Lung microvascular endothelial cell (primary cell): Measurements from ENCODE around the gene AURKA. TPM values are rescaled to one million over a fixed set of nuclear protein-coding genes. Genes with fewer than 3 reads are reported as not detected.

Source experiments
- DNase-seq, 2 donors: peaks; one replicate each; pipeline versions ENCODE4 v3.0.0 to v3.0.0-alpha.2; 2010; ENCODE audit warnings: low read depth in 2 of 2
- total RNA-seq: library from RNA; depleted of rRNA; stranded (reverse); fragments of >200 nt; gene quantifications from 2 replicates; pipeline ENCODE4 v1.2.1, GENCODE V29; 2014

AURKA gene
- total RNA-seq: 3.8 and 17.9 TPM in 2 replicates

DNA sequence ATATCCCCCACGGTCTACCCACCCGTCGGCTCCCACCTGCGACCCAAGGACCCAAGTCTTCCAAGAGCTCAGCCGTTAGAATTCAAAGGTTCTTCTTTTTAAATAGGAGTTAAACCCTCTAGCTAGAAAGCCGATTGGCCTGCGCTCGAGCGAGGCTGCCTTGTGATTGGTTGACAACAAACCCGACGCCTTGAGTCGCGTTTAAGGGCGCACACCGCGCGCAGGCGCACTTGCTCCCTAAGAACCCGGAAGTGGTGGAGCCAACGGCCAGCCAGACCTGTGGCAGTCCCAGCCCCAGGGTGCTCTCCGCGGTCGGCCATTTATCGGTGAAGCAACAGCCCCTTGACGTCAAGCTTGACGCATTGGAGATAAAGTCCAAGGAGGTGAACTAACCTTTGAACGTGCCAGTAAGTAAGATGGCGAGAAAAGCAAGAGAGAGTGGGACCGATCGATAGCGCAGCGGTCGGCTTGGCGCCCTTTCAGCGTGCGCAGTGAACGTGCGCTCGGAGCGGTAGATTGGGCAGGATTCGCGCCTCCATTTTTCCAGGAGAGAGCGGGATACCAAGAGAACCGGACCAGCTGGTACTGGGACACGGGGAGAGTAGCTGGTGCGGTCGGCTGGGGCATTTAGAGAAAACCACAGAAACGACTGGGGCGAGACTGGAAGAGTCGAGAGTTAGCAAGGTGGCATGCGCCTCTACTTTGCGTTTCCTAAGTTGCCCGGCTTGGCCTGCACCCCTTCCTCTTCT, at the start of gene AURKA, which contains the start of gene CSTF1:
TSS of gene AURKA (minus strand) at position 84 of the 749 bp plus-strand sequence. CDS start 4,018 bp downstream, outside the sequence.
TSS of gene CSTF1 (plus strand) at position 514 of the 749 bp plus-strand sequence. CDS start 2,908 bp downstream, outside the sequence.
- peak; percentile 100 for DNase-seq

DNA sequence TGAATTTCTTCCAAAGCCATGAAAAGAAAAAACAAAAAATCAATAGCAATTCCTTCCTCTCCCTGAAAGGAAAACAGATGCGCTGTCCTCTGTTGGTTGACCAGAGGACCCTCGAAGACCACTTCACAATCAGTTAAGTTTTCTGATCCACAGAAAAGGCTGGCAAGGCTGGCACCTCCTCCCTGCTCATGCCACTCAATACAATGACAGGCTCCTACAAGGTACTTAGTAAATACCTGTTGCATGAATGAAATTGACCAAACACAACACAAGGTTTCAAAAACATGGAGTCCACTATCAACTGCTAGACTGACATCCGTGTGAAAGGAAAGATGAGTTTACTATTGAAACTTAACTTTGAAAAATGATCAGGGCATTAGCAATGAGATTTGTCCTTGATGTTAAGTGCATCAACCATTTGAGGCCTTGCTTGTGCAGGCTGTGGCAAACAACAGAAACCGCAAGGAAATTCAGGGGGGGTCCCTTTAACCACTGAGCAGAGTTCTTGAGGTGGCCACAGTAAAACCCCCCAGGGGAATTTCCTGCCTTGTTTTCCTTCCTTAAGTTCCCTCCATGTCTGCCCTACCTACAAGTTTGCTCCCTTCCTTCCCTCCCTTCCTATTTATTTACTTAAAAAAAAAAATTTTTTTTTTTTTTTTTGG, 48.5 kb upstream of the AURKA start:
- no peak for DNase-seq

DNA sequence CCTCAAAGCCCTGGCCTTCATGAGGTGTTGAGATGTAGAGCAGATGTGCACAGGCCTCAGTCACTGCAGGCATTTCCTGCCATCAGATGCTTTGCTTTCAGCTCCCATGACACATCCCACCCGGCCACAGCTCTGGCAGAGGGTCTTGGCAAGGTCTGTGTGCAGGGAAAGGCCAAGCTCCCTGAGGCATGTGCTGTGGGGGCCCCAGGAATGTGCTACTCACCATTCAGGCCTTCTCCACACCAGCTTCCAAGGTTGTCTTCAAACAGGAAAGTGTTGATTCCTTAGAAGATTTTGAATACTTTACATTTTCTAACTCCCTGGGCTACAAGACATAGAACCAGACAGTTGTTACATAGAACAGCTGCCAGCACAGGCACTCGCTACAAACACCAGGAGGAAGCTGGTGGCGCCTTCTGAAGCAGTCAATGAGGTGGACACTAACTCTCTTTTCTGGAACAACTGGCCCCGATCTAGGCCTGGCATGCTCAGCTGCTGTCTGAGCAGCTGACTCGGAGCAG, 47.8 kb upstream of the AURKA start:
- peak; percentile 58 to 81 for DNase-seq

DNA sequence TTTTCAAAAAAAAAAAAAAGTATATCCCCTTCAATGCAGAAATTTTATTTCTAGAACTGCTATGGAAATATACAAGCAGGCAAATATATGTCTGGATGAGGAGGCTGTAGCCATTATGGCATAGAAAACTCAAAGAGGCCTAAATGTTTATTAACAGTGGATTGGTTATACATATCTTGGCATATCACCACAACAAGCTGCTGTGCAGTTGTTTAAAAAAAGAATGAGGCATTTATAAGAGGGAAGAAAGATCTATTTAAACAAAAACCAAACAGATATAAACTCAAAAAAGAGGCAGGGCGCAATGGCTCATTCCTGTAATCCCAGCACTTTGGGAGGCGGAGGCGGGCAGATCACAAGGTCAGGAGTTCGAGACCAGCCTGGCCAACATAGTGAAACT, 46.3 kb upstream of the AURKA start:
- DNase-seq: no peak

DNA sequence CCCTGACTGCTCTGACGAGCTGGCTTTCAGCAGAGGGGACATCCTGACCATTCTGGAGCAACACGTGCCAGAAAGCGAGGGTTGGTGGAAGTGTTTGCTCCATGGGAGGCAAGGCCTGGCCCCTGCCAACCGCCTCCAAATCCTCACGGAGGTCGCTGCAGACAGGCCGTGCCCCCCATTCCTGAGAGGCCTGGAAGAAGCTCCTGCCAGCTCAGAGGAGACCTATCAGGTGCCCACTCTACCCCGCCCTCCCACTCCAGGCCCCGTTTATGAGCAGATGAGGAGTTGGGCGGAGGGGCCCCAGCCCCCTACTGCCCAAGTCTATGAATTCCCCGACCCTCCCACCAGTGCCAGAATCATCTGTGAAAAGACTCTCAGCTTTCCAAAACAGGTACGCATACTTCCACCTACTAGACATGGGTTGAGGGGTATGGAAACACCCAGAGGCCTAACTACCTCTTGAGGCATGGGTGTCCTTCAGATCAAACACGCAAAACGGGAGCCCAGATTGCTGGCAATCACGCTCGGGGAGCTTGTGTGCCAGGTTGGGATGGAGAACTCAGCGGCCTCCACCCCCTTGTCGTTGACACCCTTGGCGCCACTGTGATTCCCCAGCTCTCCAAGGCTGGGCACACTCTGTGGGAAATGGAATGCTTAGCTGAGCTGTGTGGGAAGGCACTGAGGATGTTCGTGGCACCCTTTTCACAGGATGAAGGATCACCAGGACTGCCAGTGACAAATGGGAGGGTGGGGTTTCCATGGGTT, 45.4 kb upstream of the AURKA start:
- DNase-seq: no peak

DNA sequence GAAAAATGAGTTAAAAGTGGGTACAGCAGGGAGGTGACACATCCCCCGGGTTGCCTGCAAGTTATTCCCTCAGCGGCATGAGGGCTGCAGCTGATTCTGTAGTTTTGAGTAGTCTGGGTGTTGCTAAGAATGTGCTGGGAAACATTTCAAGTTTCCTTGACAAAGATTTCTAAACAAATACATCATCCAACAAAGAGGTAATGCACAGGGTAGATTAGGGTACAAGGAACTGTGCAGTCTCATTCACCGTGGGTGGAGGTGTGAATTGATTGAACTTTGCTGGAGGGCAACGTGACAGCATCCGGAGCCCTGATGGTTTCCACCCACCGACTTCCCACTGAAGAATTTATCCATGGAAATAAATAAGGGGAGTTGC, 41.9 kb upstream of the AURKA start:
- peak in 1 of 2 donors; percentile 44 for DNase-seq

DNA sequence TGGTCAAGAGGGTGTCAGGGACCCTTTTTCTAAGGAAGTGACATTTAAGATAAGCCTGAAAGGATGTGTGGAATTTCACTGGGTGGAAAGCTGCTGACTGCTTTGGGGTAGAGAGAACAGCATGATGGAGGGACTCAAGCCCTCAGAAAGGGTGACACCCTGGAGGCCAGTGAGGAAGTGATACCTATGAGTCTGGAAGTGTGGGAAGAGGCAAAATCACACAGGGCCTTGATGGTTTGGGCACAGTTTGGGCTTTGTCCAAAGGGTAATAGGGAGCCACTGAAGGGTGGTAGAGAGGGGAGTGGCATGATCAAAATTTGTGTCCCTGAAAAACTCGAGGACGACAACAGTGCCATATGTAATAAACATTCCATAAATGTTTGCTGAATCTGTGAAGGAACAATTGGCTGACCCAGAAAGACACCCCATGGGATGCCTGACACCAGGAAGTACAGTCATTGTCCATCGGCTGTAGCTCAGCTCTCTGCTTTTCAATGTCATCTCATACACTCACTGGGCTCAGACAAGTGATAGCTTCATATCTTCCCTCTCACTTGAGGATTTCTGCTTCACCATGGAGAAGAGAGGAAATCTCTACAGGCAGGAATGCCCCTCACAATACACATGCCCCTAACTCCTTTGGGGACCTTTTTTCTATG, 41.3 kb upstream of the AURKA start:
- DNase-seq: peak; percentile 20 to 33

DNA sequence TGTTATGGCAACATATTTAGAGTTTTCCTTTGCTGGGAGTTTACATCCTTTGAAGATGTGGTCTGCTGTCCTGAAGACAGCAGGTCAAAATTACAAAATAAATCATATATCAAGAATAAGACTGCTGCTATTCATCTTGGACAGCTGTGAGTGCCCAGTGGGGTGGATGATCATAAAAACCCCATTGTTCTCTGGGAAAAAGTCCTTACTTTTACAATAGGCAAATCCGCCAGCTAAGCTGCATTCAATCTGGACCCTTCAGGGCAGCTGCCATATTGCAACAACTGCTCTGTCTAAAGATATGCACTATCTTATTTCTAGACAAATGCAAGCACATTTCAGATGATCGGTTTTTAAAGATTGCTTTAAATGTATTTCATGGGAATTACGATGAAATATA, 39.5 kb upstream of the AURKA start:
- DNase-seq: no peak

DNA sequence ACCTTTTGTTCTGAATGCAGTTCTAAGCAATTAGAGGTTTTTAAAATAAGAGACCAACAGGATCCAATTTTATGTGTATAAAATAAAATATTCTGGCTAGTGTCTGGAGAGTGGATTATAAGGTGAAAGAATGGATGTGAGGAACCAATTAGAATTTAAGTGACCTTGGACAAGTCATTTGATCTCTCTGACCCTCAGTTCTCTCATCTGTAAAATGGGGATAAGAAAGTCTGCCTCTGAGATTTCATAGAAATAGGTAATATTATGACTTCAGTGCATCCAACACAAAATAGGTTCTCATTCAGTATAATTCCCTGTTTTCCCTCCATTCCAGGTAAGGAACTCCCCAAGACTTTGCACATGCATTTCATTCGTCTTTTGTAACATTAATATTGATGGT, 38.9 kb upstream of the AURKA start:
- no peak for DNase-seq

DNA sequence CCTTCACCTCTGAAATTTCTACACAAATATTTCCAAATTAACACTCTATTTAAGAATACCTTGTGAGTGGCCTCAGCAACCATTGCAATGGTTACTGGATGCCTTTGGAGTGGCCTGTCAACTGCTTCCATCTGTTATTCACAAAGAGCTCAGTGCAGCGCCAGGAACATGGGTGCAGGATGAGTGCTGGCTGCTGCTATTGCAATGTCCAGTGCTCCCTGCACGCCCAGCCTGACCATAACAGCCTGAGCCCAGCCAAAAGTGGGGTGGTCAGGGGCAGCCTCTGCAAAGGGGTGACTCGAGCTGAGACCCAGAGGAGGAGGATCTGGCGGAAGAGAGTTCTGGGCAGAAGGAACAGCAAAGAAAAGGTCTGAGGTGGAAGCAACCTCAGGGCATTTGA, 38.4 kb upstream of the AURKA start:
- DNase-seq: no peak

DNA sequence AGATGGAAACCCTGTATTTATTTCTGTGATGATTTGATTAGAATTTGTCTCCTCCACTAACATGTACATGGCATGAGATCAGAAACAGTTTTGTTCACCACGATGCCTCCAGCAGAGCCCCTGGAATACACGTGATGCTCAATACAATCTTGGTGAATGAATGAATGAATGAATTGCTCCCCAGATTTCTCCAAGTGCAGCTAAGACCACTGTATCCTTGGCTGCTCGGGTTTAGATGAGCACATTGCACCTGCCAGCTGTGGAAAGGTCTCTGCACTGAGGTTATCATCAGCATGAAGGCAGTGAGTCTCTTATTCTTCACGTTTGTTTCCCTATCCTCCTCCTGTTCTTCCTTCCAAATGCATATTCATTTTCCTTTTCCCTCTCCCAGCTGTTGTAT, 37.9 kb upstream of the AURKA start:
- DNase-seq: no peak

DNA sequence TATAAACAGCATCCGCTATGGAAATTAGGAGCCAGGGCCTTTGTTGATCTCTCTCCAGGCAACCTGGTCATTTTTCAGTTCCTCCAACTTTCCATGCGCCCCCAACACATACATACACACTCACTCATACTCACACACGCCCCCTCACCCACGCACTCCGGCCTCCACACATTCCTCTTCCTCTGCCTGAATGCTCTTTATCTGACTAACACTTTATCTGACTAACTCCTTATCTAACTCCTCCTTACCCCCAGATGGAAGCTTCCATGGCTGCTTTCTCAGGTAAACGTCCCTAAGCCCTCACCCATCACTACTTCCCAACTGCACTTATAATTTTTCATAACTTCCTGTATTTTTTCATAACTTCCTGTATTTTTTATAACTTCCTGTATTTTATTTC, 37.5 kb upstream of the AURKA start:
- peak; percentile 36 to 42 for DNase-seq

DNA sequence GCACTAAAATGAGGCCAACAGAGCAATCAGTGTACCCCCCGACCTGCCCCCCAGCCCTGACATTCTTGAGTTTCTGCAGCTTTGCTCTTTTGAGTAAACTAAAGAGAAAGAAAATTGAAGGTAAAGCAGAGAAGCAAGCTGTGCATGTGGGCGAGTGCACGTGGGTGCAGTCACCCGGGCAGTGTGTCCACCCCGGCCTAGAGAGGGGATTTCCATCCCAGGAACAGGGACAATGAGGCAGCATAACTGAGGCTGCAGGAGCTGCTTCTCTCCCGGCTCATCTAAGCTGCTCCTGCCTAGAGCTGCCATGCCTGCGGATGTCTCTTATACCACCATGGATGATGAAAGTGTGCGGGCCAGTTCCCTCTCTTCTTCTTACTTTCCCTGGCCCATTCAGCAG, 36.9 kb upstream of the AURKA start:
- DNase-seq: no peak

DNA sequence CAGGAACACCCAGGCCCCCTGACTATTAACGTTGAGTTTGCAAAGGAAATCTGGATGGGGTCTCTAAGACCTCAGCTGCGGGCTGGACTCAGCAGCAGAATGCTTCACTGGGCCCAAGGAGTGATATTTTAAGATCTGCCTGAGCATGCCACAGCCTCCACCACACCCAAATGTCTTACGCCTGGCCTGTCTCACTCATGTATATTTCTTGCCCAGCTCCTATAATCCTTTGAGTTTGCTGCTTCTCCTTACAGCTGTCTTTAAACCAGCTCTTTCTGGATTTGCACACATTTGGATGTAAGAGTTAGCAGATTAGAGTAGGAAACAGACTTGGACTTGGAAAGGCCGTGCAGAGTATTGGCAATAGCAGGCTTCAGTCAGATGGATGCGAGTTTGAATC, 36.4 kb upstream of the AURKA start:
- DNase-seq: no peak

DNA sequence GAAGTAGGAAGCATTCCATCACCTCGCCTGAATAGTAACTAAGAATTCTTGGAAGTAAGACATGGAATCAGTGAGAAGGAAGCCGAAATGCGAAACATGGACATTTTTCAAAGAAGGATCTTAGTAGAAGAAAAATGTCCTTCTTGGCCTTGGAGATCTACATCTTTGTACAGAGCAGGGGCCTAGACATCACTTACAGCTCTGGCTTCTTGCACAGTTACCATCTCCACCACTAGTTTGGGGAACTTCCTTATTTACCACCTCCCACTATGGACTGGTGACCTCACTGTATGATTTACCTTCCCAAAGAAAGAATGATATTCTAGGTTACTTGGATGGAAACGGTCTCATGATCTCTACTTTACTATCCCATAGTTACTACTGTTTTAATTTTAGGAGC, 35.8 kb upstream of the AURKA start:
- DNase-seq: no peak

DNA sequence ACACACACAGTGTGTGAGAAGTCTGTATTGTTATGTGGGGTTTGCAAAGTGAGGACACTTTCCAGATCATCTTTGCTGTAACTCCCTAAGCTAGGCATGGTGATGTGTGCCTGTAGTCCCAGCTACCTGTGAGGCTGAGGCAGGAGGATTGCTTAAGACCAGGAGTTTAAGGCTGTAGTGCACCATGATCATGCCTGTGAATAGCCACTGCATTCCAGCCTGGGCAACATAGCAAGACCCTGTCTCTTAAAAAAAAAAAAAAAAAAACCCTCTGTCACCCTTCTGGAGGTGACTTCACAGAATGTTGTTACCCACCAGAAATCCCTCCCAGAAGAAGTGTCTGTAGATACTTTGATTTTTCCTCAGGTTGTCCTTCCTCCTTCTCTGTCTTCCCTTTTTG, 34.9 kb upstream of the AURKA start:
- no peak for DNase-seq

DNA sequence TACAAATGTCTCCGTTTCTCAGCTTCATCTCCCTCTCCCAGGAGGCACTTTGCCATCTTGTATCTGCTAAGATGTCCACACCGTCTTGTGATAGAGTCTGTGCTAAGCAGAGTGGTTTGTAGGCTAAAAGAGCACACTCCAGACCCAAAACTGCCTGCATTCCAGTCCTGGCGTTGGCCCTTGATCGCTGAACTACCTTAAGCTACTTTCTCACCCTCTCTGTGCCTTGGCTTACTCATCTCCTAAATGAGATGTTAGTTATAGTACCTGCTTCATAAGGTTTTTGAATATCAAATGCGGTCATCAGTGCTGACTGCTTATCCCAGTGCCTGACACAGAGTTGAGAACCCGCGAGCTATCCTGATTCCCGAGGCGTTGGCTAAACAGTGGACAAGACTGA, 34.0 kb upstream of the AURKA start:
- DNase-seq: no peak

DNA sequence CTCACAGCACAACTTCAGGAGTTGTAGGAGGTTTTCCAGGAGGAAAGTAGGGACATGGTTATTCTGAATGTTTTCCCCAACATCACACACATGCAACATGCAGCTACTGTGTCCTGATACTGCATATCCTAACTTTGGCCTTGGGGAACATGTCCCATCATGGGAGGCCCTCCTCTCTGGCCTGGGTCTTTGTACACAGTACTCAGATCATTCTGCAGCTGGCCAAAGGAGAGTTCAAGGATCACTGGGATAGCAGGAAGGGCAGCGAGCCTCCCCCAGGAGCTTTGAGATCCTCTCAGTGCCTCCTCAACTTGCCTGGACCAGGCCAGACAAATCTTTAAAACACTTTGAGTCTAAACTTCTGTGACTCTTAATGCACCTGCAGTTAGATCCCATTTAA, 32.9 kb upstream of the AURKA start:
- DNase-seq: no peak

DNA sequence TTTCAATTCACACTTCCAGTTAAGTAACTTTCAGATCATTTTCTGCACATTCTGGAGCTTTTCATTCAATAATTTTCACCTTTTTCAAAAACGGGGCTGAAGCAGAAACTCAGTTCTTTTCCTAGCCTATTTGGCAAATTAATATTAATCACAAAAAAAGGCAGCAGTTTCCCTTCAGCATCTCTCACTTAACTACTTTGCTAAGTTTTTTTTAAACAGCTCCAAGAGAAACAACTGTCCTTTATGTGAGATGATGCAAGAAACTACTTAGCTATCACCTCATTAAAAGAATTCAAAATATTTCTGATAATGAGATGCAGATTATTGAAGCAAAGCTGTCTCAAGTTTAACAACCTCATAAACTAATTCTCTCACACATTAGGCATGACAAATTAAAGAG, 31.9 kb upstream of the AURKA start:
- DNase-seq: no peak

DNA sequence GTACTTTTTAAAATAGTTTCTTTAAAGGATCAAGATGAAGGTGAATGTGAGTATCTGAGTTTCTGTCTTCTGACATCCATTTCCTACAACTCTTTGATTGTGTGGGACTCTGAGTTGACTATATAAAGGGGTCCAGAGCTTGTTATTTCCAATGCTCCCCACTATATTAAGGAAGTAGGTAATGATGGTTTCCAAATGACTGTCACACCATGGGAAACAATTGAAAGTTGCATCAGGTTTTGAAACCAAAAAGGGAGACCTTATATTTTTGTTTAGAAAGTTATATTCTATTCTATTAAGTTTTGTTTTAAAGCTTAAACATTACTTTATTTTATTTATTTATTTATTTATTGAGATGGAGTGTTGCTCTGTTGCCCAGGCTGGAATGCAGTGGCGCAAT, 31.2 kb upstream of the AURKA start:
- DNase-seq: no peak

DNA sequence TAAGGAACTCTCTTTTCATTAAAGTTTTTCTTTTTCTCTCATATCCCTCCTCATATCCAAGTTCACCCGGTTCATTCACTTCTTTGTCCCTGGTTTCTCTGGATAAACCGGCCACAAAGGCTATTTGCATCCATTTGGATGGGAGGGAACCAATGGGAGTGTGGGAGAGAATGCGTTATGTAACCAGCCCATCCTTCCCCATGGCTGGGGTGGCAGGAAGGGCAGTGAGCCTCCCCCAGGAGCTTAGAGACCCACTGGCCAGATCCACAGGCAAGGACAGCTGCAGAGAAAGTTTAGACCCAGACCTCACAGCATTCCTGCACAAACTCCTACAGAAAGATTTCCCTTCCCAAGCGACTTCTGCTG, 30.8 kb upstream of the AURKA start:
- DNase-seq: no peak
